ENCODE data around the gene GOSR2.

- TF ChIP-seq EZH2 (IDR thresholded peaks at IDR 0.05; ENCODE audit: low read length), result no peak
- TF ChIP-seq CTCF (optimal IDR thresholded peaks at IDR 0.05 in 1 of 3, IDR thresholded peaks at IDR 0.05 in 1 of 3, conservative IDR thresholded peaks at IDR 0.05 in 1 of 3; ENCODE audit: extremely low read depth in 1 of 3, insufficient read depth in 2 of 3, low read length in 3 of 3), result no peak
These were observed 8.6 kb downstream of the GOSR2 start for GRCh38 chr17:46931596-46931995.

Data from keratinocyte (primary cell).